HepG2 (cell line): ENCODE measurements around the gene PDLIM5.

Experiments
- FOXK2 ChIP-seq: fragments of 450-650 bp; IDR thresholded peaks from 2 replicates; pipeline ENCODE4 v1.6.1; 2016
- HNF1B ChIP-seq: sonication (generic); formaldehyde crosslinking; IDR thresholded peaks from 2 replicates; pipeline ENCODE4 v1.5.1; 2020; ENCODE audit warnings: mild to moderate bottlenecking, moderate library complexity, missing genetic modification reagents
- HNF4A ChIP-seq: sonication (generic); formaldehyde crosslinking; IDR thresholded peaks from 2 replicates; pipeline ENCODE4 v1.4.0; 2020; ENCODE audit warnings: missing genetic modification reagents
- JUN ChIP-seq: sonication (generic); formaldehyde crosslinking; IDR thresholded peaks from 2 replicates; pipeline ENCODE4 v1.4.0; 2020; ENCODE audit warnings: mild to moderate bottlenecking, missing genetic modification reagents
- MYC ChIP-seq: sonication (generic); formaldehyde crosslinking; IDR thresholded peaks from 2 replicates; pipeline ENCODE4 v1.9.0; 2021; ENCODE audit warnings: missing genetic modification reagents, borderline replicate concordance
- PATZ1 ChIP-seq: sonication (generic); formaldehyde crosslinking; IDR thresholded peaks from 2 replicates; pipeline ENCODE4 v1.4.0; 2020; ENCODE audit warnings: missing genetic modification reagents
- POLR2A ChIP-seq, 2 experiments: IDR thresholded peaks; 2 replicates each; pipeline ENCODE4 v1.6.1; 2011; ENCODE audit warnings: low read depth in 2 of 2, low read length in 2 of 2, mild to moderate bottlenecking in 1 of 2, moderate library complexity in 1 of 2; ENCODE audit not compliant: insufficient read depth in 1 of 2
- TEAD2 ChIP-seq: sonication (generic); formaldehyde crosslinking; IDR thresholded peaks from 2 replicates; pipeline ENCODE4 v1.9.0; 2021; ENCODE audit warnings: missing genetic modification reagents
- ZBTB7A ChIP-seq: sonication (generic); formaldehyde crosslinking; IDR thresholded peaks from 2 replicates; pipeline ENCODE4 v1.8.0; 2022; ENCODE audit warnings: mild to moderate bottlenecking, missing genetic modification reagents
- TF ChIP-seq, protein P1 (sequence below): sonication (generic); formaldehyde crosslinking; IDR thresholded peaks from 2 replicates; pipeline ENCODE4 v1.5.0; 2020; ENCODE audit warnings: mild to moderate bottlenecking, missing genetic modification reagents, moderate library complexity

DNA sequence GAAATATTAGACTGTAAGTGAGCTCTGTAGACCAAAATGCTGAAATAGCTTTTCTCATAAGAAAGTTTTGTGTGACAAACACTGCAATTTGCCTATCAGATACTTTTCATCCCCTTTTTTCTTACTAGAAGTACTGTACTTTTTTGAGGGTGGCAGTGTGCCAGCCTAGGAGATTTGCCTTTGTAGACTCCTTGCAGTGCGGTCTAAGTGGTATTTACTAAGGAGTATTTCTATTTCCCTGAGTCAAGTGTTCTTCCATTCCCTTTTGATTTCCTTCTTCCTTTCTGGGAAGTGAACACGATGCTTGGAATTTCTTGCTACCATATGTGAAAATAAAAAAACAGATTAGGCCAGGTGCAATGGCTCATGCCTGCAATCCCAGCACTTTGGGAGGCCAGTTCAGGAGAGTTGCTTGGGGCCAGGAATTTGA, 34.6 kb downstream of the PDLIM5 start:
- TF ChIP-seq, protein P1, sequence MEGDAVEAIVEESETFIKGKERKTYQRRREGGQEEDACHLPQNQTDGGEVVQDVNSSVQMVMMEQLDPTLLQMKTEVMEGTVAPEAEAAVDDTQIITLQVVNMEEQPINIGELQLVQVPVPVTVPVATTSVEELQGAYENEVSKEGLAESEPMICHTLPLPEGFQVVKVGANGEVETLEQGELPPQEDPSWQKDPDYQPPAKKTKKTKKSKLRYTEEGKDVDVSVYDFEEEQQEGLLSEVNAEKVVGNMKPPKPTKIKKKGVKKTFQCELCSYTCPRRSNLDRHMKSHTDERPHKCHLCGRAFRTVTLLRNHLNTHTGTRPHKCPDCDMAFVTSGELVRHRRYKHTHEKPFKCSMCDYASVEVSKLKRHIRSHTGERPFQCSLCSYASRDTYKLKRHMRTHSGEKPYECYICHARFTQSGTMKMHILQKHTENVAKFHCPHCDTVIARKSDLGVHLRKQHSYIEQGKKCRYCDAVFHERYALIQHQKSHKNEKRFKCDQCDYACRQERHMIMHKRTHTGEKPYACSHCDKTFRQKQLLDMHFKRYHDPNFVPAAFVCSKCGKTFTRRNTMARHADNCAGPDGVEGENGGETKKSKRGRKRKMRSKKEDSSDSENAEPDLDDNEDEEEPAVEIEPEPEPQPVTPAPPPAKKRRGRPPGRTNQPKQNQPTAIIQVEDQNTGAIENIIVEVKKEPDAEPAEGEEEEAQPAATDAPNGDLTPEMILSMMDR (CRISPR knock-in tag), result no peak
- TF ChIP-seq MYC (CRISPR knock-in tag) (no peak), HNF4A (no peak), POLR2A (IDR thresholded peaks at IDR 0.05; ENCODE audit: insufficient read depth in 1 of 2, low read depth in 2 of 2, low read length in 2 of 2) (no peak), JUN (CRISPR knock-in tag) (no peak), PATZ1 (no peak), HNF1B (CRISPR knock-in tag) (no peak), TEAD2 (CRISPR knock-in tag) (no peak), FOXK2 (no peak), ZBTB7A (CRISPR knock-in tag) (no peak)
